SU-DHL-6 (cell line): ENCODE measurements around the gene OR6Y1.

Source experiments
- H2AFZ ChIP-seq: fragments of 200-600 bp; sonication (generic); 2 replicates; pipeline ENCODE4 v1.6.1; 2014; ENCODE audit warnings: low read depth, mild to moderate bottlenecking, moderate library complexity, mixed read lengths, antibody characterized with exemption, low read length; ENCODE audit not compliant: severe bottlenecking
- H3F3A ChIP-seq: fragments of 200-600 bp; shearing (Covaris generic); 2 replicates; pipeline ENCODE4 v1.6.0; 2016; ENCODE audit warnings: antibody characterized with exemption, mild to moderate bottlenecking; ENCODE audit not compliant: insufficient read depth
- H3K27ac ChIP-seq: fragments of 200-600 bp; sonication (generic); 2 replicates; pipeline ENCODE4 v1.5.1; 2016; ENCODE audit warnings: low read depth, mild to moderate bottlenecking, low read length, moderate library complexity, mixed read lengths
- H3K27me3 ChIP-seq: fragments of 200-600 bp; sonication (generic), shearing (Covaris generic); 2 replicates; pipeline ENCODE4 v1.6.0; 2014; ENCODE audit warnings: mild to moderate bottlenecking, low read length
- H3K36me3 ChIP-seq: fragments of 200-600 bp; sonication (generic); 2 replicates; pipeline ENCODE4 v1.6.1; 2014; ENCODE audit warnings: mild to moderate bottlenecking, low read length, mixed read lengths
- H3K4me2 ChIP-seq: fragments of 300-600, 200-600 bp; shearing (Covaris generic), sonication (generic); 2 replicates; pipeline ENCODE4 v1.6.0; 2014; ENCODE audit warnings: low read length, low read depth, mild to moderate bottlenecking; ENCODE audit not compliant: poor library complexity, severe bottlenecking
- H3K4me3 ChIP-seq: fragments of 200-600 bp; sonication (generic); 2 replicates; pipeline ENCODE4 v1.5.1; 2014; ENCODE audit warnings: antibody characterized with exemption, low read length, mild to moderate bottlenecking, mixed read lengths; ENCODE audit not compliant: insufficient read depth, poor library complexity, severe bottlenecking
- H3K79me2 ChIP-seq: fragments of 200-600 bp; sonication (generic); 2 replicates; pipeline ENCODE4 v1.6.1; 2014; ENCODE audit warnings: mild to moderate bottlenecking, low read length, moderate library complexity; ENCODE audit not compliant: insufficient read depth
- H3K9ac ChIP-seq: fragments of 200-600 bp; sonication (generic); 2 replicates; pipeline ENCODE4 v1.7.0; 2014; ENCODE audit warnings: mild to moderate bottlenecking, low read length
- H3K9me2 ChIP-seq: fragments of 200-600 bp; sonication (generic); replicated peaks from 2 replicates; pipeline ENCODE4 v1.6.1; 2014; ENCODE audit warnings: low read length; ENCODE audit not compliant: insufficient read depth
- H3K9me3 ChIP-seq: fragments of 200-600 bp; sonication (generic); 2 replicates; pipeline ENCODE4 v1.6.1; 2014; ENCODE audit warnings: low read length, mixed read lengths; ENCODE audit not compliant: insufficient read depth
- H4K20me1 ChIP-seq: fragments of 200-600 bp; sonication (generic); 2 replicates; pipeline ENCODE4 v1.6.1; 2014; ENCODE audit warnings: low read depth, mild to moderate bottlenecking, antibody characterized with exemption, low read length, moderate library complexity, mixed read lengths
- EZH2phosphoT487 ChIP-seq: fragments of 200-600 bp; sonication (generic), shearing (Covaris generic); conservative IDR thresholded peaks from 2 replicates; pipeline ENCODE4 v1.6.1; 2018; ENCODE audit warnings: mild to moderate bottlenecking, antibody characterized with exemption, low read length, moderate library complexity, mixed read lengths
- TF ChIP-seq, protein P1 (sequence below): fragments of 200-600 bp; sonication (generic); IDR thresholded peaks from one replicate; pipeline ENCODE4 v1.5.1; 2017; ENCODE audit warnings: antibody characterized with exemption, mild to moderate bottlenecking, low read length, moderate library complexity; ENCODE audit not compliant: insufficient read depth, poor library complexity, severe bottlenecking

OR6Y1 gene

DNA sequence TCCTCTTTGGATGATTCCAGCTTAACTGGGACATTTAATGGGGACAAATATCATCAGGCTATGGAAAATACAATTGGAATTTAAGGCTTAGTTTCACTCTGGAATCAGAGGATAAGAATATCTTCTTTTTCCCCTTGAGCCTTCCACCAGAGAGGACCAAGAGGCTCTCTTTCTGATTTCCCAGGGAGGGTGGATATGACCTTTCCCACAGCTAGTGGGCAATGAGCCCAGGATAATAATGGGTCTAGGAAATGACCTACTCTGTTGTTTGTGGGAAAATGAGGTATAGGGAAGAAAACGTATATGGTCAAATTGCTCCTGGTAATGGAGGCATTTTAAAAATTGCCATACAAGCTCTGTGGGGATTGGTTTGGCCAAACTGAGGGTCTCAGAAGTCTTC is 1.9 kb downstream of the OR6Y1 start:
- TF ChIP-seq EZH2phosphoT487, result no peak
- TF ChIP-seq, protein P1, sequence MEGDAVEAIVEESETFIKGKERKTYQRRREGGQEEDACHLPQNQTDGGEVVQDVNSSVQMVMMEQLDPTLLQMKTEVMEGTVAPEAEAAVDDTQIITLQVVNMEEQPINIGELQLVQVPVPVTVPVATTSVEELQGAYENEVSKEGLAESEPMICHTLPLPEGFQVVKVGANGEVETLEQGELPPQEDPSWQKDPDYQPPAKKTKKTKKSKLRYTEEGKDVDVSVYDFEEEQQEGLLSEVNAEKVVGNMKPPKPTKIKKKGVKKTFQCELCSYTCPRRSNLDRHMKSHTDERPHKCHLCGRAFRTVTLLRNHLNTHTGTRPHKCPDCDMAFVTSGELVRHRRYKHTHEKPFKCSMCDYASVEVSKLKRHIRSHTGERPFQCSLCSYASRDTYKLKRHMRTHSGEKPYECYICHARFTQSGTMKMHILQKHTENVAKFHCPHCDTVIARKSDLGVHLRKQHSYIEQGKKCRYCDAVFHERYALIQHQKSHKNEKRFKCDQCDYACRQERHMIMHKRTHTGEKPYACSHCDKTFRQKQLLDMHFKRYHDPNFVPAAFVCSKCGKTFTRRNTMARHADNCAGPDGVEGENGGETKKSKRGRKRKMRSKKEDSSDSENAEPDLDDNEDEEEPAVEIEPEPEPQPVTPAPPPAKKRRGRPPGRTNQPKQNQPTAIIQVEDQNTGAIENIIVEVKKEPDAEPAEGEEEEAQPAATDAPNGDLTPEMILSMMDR, result no peak
- no peak overlapping the region for H2AFZ ChIP-seq

DNA sequence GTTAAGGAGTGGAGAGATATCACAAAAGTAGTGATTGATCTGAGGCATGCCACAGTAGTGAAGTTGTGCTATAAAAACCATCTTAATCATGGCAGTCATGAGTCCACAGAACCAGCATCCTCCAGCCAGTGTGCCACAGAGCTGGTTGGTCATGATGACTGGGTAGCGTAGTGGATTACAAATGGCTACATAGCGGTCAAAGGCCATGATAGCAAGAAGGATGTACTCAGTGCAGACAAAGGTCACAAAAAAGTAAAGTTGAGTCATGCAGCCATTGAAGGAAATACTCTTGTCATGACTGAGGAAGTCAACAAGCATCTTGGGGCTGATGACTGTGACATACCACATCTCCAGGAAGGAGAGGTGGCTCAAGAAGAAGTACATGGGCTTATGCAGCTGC is 6.7 kb downstream of the OR6Y1 start:
- no peak for TF ChIP-seq EZH2phosphoT487
- TF ChIP-seq, protein P1, result no peak
- no peak overlapping the region for H3K4me3 ChIP-seq

More for the DNA sequence above, 1.9 kb downstream of the OR6Y1 start:
- no peaks in the 10 kb centered on the region for H3K79me2 ChIP-seq
- H3F3A ChIP-seq, result no peaks in the 10 kb centered on the region
- no peaks in the 10 kb centered on the region for H3K9me3 ChIP-seq
- H3K9me2 ChIP-seq, result no peaks in the 10 kb centered on the region; the same call in 1 of the 2 replicates
- H3K36me3 ChIP-seq, result no peaks in the 10 kb centered on the region
- no peak overlapping the region for H3K4me2 ChIP-seq
- H4K20me1 ChIP-seq, result no peaks in the 10 kb centered on the region
- no peaks in the 10 kb centered on the region for H3K27me3 ChIP-seq
- H3K4me3 ChIP-seq, result no peak overlapping the region
- no peak overlapping the region for H3K9ac ChIP-seq
- H3K27ac ChIP-seq, result no peak overlapping the region

DNA sequence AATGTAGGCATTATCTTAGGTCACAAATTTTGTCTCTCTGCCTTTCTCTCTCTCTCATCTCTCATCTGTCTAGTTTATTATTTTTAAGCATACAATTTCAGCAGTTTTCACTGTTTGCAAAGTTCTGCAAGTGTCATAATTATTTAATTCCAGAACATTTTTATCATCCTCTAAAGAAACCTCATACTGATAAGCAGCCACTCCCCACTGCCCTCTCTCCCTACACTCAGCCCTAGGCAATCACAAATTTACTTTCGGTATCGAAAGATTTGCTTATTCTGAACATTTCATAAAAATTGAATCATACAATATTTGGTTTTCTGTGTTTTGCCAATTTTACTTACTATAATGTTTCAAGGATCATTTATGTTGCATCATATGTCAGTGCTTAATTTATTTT is 16.6 kb downstream of the OR6Y1 start:
- Histone ChIP-seq H2AFZ (no peak overlapping the region), H3K9me2 (no peaks in the 10 kb centered on the region), H3K4me2 (no peak overlapping the region), H3K27ac (no peak overlapping the region), H3K27me3 (no peaks in the 10 kb centered on the region), H3K36me3 (no peaks in the 10 kb centered on the region), H3K79me2 (no peaks in the 10 kb centered on the region), H3K4me3 (no peak overlapping the region), H3F3A (no peaks in the 10 kb centered on the region), H3K9ac (no peak overlapping the region), H4K20me1 (no peaks in the 10 kb centered on the region), H3K9me3 (no peaks in the 10 kb centered on the region)
- TF ChIP-seq, protein P1, result no peak
- TF ChIP-seq EZH2phosphoT487, result no peak

More for the DNA sequence above, 6.7 kb downstream of the OR6Y1 start:
- no peak overlapping the region for H2AFZ ChIP-seq
- no peaks in the 10 kb centered on the region for H3F3A ChIP-seq
- no peaks in the 10 kb centered on the region for H3K9me2 ChIP-seq
- no peaks in the 10 kb centered on the region for H4K20me1 ChIP-seq
- no peak overlapping the region for H3K4me2 ChIP-seq
- H3K79me2 ChIP-seq, result no peaks in the 10 kb centered on the region
- H3K9me3 ChIP-seq, result no peaks in the 10 kb centered on the region
- no peak overlapping the region for H3K27ac ChIP-seq
- H3K9ac ChIP-seq, result no peak overlapping the region
- H3K27me3 ChIP-seq, result no peaks in the 10 kb centered on the region
- H3K36me3 ChIP-seq, result no peaks in the 10 kb centered on the region
